DMS 273 (cell line): ENCODE data around the gene MYBPC3.
"Not testable (repeated sequence)": the region's sequence is repeated elsewhere in the genome, so short reads cannot be mapped to it uniquely, and the experiment has no call there.

ENCODE experiments used
- DNase-seq: peaks from one replicate; lab custom pipeline; 2025; ENCODE audit not compliant: unreplicated experiment; lab: John Stamatoyannopoulos, UW

Gene MYBPC3

GRCh38 chr11:47324520-47324919 lies 28.0 kb downstream of the MYBPC3 start:
- DNase-seq: no peak

GRCh38 chr11:47318166-47318565 lies 34.3 kb downstream of the MYBPC3 start:
- DNase-seq: no peak

DNA sequence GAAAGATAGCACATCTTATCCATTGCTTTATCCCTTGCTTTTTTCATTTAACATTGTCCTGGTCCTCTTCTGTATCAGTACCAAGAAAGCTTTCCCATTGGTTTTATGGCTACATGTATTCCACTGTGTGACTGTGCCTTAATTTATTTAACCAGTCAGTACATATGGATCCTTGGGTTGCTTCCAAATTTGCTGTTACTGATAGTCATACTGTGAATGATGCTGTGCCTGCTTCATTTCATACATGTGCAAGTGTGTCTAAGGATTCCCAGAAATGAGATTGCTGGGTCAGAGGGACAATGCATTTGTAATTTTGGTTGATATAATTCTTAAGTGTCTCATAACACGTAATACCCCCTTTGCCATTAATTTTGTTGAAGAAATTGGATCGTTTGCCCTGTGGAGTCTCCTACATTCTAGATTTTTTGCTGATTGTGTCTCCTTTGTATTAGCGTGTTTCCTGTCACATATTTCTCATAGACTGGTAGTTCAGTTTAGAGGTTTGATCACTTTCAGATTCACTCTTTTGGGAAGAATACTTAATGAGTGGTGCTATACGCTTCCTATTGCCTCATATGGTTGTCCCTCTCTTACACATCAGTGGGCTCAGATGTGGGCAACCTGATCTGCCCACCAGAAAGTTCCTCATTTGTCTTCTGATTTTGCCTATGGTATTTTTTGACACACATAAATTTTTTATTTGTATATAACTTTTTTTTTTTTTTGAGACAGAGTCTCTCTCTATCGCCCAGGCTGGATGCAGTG lies 35.3 kb downstream of the MYBPC3 start:
- no peak for DNase-seq

- not testable (repeated sequence) for DNase-seq
Observed at GRCh38 chr11:47316501-47316900, 36.0 kb downstream of the MYBPC3 start.

DNA sequence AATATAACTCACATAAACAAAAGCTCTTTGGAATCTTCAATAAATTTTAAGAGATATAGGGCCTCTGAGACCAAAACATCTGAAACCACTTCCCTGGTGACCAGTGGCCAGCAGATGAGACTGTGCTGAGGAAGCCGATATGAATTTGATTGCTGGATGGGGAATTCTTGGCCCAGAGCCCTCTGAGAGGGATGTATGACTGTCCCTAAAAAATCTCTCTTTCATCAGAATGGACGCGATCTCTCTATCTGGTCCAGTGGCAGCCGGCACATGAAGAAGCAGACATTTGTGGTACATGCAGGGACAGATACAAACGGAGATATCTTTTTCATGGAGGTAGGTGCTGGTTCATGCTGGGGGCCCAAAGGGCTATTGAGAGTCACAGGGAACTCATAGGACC lies 37.5 kb downstream of the MYBPC3 start:
- DNase-seq: no peak

DNA sequence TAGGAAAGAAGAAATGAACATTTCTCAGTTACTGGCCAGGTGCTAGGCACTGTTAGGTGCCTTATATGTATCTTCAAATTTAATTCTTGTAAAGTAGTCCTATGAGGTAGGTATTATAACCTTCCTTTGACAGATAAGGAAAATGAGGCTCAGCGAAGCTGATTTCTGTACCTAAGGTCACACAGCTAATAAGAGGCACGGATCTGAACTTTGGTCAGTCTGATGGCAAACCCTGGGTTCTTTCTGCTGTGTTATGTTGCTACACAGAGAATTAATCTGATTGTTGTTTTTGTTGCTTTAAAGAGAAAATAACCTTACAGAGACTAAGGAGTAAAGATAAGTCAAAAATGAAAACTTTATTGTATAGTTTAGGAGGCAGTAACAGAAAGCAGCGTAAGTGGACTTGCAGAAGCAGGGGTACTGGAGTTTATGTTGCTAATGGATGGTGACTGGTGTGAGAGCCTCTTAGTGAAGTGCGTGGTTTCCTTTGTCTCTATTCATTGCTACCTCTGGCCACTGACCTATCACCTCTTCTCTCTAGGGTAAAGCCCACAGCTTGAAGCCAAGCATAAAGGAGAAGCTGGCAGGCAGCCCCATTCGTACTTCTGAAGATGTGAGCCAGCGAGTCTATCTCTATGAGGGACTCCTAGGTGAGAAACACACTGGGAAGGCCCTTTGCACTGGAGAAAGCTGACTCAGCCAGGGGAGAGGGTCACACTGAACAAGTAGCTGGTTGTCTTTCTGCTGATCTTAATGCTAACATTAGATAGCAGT lies 44.3 kb downstream of the MYBPC3 start:
- DNase-seq: no peak

DNA sequence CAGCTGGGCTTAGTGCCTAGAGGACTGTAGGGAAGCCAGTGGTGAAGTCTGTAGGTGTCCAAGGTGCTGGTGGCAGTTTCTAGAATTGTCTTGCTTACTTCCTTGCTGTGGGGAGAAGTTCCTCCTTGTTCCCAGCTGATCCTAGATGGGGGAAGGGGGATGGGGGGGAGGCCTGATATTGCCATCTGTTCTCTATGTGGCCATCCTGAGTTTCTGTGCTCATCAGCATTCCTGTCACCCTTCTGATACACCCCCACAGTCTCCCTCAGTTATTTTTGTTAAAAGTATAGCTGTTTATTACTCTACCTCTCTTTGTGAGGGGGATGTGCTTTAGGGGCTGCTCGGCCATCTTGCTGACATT lies 46.0 kb downstream of the MYBPC3 start:
- peak; percentile 74 for DNase-seq

GRCh38 chr11:47305734-47306483 lies 46.6 kb downstream of the MYBPC3 start:
- peak; percentile 74 for DNase-seq

DNA sequence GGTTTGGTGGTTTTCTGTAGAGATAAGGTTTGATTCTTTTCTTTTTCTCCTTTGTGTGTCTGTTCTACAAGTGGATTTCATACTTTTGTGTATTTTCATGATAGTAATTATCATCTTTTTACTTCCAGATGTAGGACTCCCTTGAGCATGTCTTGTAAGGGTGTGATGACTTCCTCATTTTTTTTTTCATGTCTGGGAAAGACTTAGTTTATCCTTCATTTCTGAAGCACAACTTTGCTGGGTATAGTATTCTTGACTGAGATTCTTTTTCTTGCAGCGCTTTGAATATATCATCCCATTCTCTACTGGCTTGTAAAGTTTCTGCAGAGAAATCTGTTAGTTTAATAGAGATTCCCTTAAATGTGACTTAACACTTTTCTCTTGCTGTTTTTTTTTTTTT lies 49.6 kb downstream of the MYBPC3 start:
- no peak for DNase-seq

DNA sequence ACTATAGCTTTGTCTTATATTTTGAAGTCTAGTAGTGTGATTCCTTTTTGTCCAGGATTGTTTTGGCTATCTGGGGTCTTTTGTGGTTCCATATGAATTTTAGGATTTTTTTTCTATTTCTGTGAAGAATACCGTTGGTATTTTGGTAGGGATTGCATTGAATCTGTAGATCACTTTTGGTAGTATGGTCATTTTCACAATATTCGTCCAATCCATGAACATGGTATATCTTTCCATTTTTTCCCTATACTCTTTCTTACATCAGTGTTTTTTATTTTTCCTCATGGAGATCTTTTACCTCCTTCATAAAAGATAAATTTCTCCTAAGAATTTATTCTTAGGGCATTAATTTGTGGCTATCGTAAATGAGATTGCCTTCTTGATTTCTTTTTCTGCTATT lies 53.4 kb downstream of the MYBPC3 start:
- DNase-seq: no peak

GRCh38 chr11:47296045-47296444 lies 56.5 kb downstream of the MYBPC3 start:
- no peak for DNase-seq

- DNase-seq: no peak
Observed at GRCh38 chr11:47295385-47295784, 57.1 kb downstream of the MYBPC3 start.

GRCh38 chr11:47289856-47290255 lies 62.6 kb downstream of the MYBPC3 start:
- DNase-seq: no peak

DNA sequence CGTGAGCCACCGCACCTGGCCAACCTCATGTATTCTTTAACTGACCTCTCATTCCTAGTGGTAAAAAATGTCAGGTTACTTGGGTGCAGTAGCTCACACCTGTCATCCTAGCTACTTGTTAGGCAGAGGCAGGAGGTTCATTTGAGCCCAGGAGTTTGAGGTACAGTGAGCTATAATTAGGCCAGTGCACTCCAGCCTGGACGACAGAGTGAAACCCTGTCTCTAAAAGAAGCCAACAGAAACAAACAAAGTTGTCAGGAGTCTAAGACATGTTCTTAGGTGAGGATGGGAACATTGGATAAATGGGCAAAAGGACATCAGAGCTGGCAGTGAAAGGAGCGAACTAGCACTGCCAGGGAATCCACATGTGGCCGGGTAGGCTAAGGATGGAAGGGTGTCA lies 64.4 kb downstream of the MYBPC3 start:
- no peak for DNase-seq

DNA sequence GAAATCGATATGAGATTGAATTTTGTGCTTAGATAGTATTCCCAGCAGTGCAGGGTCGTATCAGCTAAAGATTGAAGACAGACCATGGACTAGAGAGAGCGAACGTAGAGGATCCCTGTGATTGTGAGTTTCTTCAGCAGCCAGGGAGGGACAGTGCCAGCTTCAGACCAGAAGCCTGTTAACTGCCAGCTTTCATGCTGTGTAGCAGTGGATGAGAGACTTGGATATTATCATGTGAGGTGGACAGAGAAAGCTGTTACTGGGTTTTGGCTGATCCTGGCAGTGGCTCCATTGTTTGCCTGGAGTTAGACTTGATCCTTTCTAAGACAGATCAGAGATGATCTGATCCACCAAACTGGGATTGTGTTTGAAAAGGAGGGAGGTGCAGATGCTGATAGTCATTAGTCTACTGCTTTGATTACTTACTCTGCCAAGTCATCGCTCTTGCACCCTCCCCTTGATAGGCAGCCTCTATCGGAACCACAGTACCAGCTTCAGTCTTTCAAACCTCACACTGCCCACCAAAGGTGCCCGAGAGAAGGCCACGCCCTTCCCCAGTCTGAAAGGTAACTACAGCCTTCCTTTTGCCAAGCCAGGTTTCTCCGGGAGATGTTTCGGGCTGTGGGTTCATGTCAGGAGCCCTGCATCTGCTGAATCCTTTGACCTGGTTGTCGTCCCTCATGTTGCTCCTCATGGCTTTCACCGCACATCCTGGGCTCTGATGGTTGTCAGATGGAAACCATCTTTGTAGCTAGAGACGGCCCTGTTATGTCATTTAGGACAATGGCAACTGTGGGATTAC lies 66.3 kb downstream of the MYBPC3 start:
- DNase-seq: no peak

GRCh38 chr11:47284151-47284550 lies 68.4 kb downstream of the MYBPC3 start:
- no peak for DNase-seq

GRCh38 chr11:47282462-47282861 lies 70.0 kb downstream of the MYBPC3 start:
- DNase-seq: no peak
